Measurements from ENCODE around the gene CENPP. TPM values are rescaled to one million over a fixed set of nuclear protein-coding genes. Genes with fewer than 3 reads are reported as not detected.
"Not testable (repeated sequence)": the region's sequence is repeated elsewhere in the genome, so short reads cannot be mapped to it uniquely, and the experiment has no call there.

CENPP gene
- total RNA-seq, 1 donor from 2014 or later: 4.5 TPM

DNA sequence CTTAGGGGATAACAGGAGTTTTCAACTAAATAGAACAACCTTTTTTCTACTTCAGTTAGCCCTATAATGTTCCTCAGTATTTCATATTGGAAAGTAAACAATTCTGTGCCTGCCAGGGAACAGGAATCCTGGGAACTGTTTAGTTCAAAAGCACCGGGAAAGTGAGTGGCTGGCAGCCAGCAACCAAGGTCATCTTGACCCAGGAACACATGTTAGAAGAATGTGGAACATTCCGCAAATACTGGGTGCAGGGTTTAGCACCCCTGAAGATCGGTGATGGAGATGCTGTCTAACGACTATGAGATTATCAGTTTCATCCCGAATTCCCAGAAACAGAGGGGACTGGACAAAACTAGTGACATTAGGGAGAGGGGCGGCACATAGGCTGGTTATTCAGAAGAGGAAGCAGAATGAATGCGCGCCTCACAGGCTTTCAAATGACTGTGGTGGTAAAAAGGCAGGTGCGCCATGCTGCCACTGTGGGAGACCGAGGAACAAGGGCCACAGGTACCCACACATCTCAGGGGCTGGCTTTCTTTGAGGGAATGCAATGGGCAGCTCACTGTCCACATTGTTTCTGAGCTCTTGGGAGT is 293.0 kb downstream of the CENPP start:
- TF ChIP-seq, protein P1, sequence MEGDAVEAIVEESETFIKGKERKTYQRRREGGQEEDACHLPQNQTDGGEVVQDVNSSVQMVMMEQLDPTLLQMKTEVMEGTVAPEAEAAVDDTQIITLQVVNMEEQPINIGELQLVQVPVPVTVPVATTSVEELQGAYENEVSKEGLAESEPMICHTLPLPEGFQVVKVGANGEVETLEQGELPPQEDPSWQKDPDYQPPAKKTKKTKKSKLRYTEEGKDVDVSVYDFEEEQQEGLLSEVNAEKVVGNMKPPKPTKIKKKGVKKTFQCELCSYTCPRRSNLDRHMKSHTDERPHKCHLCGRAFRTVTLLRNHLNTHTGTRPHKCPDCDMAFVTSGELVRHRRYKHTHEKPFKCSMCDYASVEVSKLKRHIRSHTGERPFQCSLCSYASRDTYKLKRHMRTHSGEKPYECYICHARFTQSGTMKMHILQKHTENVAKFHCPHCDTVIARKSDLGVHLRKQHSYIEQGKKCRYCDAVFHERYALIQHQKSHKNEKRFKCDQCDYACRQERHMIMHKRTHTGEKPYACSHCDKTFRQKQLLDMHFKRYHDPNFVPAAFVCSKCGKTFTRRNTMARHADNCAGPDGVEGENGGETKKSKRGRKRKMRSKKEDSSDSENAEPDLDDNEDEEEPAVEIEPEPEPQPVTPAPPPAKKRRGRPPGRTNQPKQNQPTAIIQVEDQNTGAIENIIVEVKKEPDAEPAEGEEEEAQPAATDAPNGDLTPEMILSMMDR (IDR thresholded peaks at IDR 0.05; ENCODE audit: unreplicated experiment): no peak
- Mint-ChIP-seq H3K27me3 (ENCODE audit: unreplicated experiment) (no peaks in the 10 kb centered on the region), H3K4me3 (ENCODE audit: unreplicated experiment) (no peak overlapping the region), H3K4me1 (ENCODE audit: unreplicated experiment) (peaks cover 6% of the 10 kb centered on the region), H3K36me3 (ENCODE audit: low read depth, unreplicated experiment) (peaks cover 27% of the 10 kb centered on the region), H3K27ac (ENCODE audit: unreplicated experiment) (no peak overlapping the region), H3K9me3 (ENCODE audit: unreplicated experiment) (no peaks in the 10 kb centered on the region)
- no peak for DNase-seq (ENCODE audit: low spot score)

- Mint-ChIP-seq H3K27ac (ENCODE audit: unreplicated experiment) (no peak overlapping the region), H3K36me3 (ENCODE audit: low read depth, unreplicated experiment) (peaks cover 20% of the 10 kb centered on the region), H3K4me3 (ENCODE audit: unreplicated experiment) (no peak overlapping the region), H3K9me3 (ENCODE audit: unreplicated experiment) (no peaks in the 10 kb centered on the region), H3K27me3 (ENCODE audit: unreplicated experiment) (no peaks in the 10 kb centered on the region), H3K4me1 (ENCODE audit: unreplicated experiment) (peaks cover 6% of the 10 kb centered on the region)
- no peak for DNase-seq (ENCODE audit: low spot score)
- TF ChIP-seq, protein P1 (IDR thresholded peaks at IDR 0.05; ENCODE audit: unreplicated experiment): no peak
Measured at GRCh38 chr9:92619601-92620300, 294.0 kb downstream of the CENPP start.

DNA sequence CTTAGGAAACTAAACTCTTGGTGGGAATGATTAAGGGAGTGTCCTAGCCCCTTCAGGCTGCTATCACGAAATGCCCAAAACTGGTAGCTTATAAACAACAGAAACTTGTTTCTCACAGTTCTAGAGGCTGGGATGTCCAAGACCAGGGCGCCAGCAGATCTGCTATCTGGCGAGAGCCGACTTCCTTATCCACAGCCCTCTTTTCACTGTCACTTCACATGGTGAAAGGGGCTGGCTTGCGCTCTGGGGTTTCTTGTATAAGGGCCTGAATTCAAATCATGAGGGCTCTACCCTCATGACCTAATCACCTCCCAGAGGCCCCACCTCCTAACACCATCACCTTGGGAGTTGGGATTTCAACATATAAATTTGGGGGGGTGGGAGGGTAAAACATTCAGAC is 295.1 kb downstream of the CENPP start:
- no peak overlapping the region for H3K27ac Mint-ChIP-seq (ENCODE audit: unreplicated experiment)
- TF ChIP-seq, protein P1 (IDR thresholded peaks at IDR 0.05; ENCODE audit: unreplicated experiment): no peak
- no peak overlapping the region for H3K4me3 Mint-ChIP-seq (ENCODE audit: unreplicated experiment)
- no peaks in the 10 kb centered on the region for H3K27me3 Mint-ChIP-seq (ENCODE audit: unreplicated experiment)
- no peaks in the 10 kb centered on the region for H3K9me3 Mint-ChIP-seq (ENCODE audit: unreplicated experiment)
- DNase-seq (ENCODE audit: low spot score): no peak
- peaks cover under 1% of the 10 kb centered on the region for H3K4me1 Mint-ChIP-seq (ENCODE audit: unreplicated experiment)
- H3K36me3 Mint-ChIP-seq (ENCODE audit: low read depth, unreplicated experiment): peaks cover 11% of the 10 kb centered on the region

- H3K9me3 Mint-ChIP-seq (ENCODE audit: unreplicated experiment); H3K4me3 Mint-ChIP-seq (ENCODE audit: unreplicated experiment); DNase-seq (ENCODE audit: low spot score); H3K27ac Mint-ChIP-seq (ENCODE audit: unreplicated experiment); H3K27me3 Mint-ChIP-seq (ENCODE audit: unreplicated experiment); H3K36me3 Mint-ChIP-seq (ENCODE audit: low read depth, unreplicated experiment); H3K4me1 Mint-ChIP-seq (ENCODE audit: unreplicated experiment): not testable (repeated sequence)
Measured at GRCh38 chr9:92623936-92624335, 298.2 kb downstream of the CENPP start.

DNA sequence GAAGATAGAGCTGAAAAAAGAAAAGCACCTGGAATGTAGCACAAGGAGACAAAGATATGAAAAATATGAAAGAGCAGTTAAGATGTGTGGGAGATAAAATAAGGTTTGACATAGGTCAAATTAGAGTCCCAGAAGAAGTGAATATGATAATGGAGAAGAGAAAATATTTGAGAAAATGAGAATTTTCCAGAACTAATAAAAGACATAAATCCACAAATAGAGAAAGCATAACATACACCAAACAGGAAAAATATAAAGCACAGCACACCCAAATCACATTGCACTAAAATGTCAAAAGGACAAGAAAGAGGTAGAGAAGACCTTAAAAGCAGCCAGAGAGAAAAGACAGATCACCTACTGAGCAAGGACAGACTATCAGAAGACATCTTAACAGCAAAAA is 300.7 kb downstream of the CENPP start:
- H3K36me3 Mint-ChIP-seq (ENCODE audit: low read depth, unreplicated experiment): peaks cover 12% of the 10 kb centered on the region

More for the DNA sequence above, 300.7 kb downstream of the CENPP start:
- DNase-seq (ENCODE audit: low spot score): no peak
- no peak overlapping the region for H3K27ac Mint-ChIP-seq (ENCODE audit: unreplicated experiment)
- TF ChIP-seq, protein P1 (IDR thresholded peaks at IDR 0.05; ENCODE audit: unreplicated experiment): no peak
- no peak overlapping the region for H3K4me3 Mint-ChIP-seq (ENCODE audit: unreplicated experiment)
- no peaks in the 10 kb centered on the region for H3K9me3 Mint-ChIP-seq (ENCODE audit: unreplicated experiment)
- no peaks in the 10 kb centered on the region for H3K4me1 Mint-ChIP-seq (ENCODE audit: unreplicated experiment)
- H3K27me3 Mint-ChIP-seq (ENCODE audit: unreplicated experiment): no peaks in the 10 kb centered on the region

All from endothelial cell (in vitro differentiated cells).